PFSK-1 (cell line): ENCODE results near the gene ARFGAP3.

Source experiments
- POLR2AphosphoS5 ChIP-seq: IDR thresholded peaks from 2 replicates; pipeline ENCODE4 v1.6.1; 2012; ENCODE audit warnings: low read depth, mild to moderate bottlenecking, control low read depth, low read length, moderate library complexity
- SIN3A ChIP-seq: IDR thresholded peaks from 2 replicates; pipeline ENCODE4 v1.6.1; 2012; ENCODE audit warnings: mild to moderate bottlenecking, low read length, moderate library complexity, borderline replicate concordance; ENCODE audit not compliant: insufficient read depth
- TAF1 ChIP-seq: IDR thresholded peaks from 2 replicates; pipeline ENCODE4 v1.6.1; 2012; ENCODE audit warnings: low read length, control low read depth, borderline replicate concordance; ENCODE audit not compliant: insufficient read depth
- TF ChIP-seq, protein P1 (sequence below), 2 experiments: IDR thresholded peaks; 2 replicates each; pipeline versions ENCODE4 v1.6.1 to v1.8.0; 2011 to 2012; ENCODE audit warnings: low read depth in 2 of 2, low read length in 2 of 2, control low read depth in 1 of 2, inconsistent platforms in 1 of 2, mild to moderate bottlenecking in 1 of 2, moderate library complexity in 1 of 2; ENCODE audit not compliant: insufficient read depth in 1 of 2

DNA sequence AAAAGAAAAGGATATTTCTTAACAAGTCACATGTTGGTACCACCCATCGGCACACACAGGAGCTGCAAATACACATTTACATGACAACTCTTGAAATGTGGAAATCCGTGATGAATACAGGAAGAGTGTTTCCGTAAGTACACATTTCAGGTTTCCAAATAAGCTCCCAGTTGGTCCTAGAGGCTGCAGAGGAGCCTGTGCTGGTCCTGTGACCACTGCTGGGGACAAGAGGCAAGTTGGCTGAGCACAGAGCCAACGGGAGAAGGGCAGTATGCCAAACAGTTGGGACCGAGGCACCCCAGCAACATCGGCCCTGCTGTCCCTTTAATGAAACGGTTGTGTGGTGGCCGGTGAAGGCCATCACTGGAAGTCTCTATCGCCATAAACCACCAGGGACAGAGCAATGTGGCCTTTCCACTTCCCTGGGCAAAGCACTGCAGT, 38.5 kb upstream of the ARFGAP3 start:
- no peak for TF ChIP-seq SIN3A
- no peak for TF ChIP-seq POLR2AphosphoS5
- TF ChIP-seq, protein P1, sequence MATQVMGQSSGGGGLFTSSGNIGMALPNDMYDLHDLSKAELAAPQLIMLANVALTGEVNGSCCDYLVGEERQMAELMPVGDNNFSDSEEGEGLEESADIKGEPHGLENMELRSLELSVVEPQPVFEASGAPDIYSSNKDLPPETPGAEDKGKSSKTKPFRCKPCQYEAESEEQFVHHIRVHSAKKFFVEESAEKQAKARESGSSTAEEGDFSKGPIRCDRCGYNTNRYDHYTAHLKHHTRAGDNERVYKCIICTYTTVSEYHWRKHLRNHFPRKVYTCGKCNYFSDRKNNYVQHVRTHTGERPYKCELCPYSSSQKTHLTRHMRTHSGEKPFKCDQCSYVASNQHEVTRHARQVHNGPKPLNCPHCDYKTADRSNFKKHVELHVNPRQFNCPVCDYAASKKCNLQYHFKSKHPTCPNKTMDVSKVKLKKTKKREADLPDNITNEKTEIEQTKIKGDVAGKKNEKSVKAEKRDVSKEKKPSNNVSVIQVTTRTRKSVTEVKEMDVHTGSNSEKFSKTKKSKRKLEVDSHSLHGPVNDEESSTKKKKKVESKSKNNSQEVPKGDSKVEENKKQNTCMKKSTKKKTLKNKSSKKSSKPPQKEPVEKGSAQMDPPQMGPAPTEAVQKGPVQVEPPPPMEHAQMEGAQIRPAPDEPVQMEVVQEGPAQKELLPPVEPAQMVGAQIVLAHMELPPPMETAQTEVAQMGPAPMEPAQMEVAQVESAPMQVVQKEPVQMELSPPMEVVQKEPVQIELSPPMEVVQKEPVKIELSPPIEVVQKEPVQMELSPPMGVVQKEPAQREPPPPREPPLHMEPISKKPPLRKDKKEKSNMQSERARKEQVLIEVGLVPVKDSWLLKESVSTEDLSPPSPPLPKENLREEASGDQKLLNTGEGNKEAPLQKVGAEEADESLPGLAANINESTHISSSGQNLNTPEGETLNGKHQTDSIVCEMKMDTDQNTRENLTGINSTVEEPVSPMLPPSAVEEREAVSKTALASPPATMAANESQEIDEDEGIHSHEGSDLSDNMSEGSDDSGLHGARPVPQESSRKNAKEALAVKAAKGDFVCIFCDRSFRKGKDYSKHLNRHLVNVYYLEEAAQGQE (IDR thresholded peaks at IDR 0.05; ENCODE audit: insufficient read depth in 1 of 2, low read depth in 2 of 2, low read length in 2 of 2): no peak
- TF ChIP-seq TAF1: no peak
